ENCODE results near the gene KIF24.
"Not testable (repeated sequence)": the region's sequence is repeated elsewhere in the genome, so short reads cannot be mapped to it uniquely, and the experiment has no call there.

DNA sequence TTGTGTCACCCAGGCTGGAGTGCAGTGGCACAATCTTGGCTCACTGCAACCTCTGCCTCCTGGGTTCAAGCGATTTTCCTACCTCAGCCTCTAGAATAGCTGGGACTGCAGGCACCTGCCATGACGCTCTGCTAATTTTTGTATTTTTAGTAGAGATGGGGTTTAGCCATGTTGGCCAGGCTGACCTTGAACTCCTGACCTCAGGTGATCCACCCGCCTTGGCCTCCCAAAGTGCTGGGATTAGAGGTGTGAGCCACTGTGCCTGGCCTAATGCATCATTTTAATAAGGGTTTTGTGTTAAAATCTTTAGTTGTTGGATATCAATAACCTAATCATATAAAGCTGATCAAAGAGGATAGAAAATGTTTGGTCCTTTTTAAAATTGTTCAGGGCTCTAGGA lies 20.8 kb downstream of the KIF24 start:
- TF ChIP-seq CTCF (IDR thresholded peaks at IDR 0.05); EZH2 (IDR thresholded peaks at IDR 0.05; ENCODE audit: borderline replicate concordance, insufficient read depth, low read depth, low read length, poor library complexity, severe bottlenecking): not testable (repeated sequence)
